ENCODE results near the gene DRP2. TPM values are rescaled to one million over a fixed set of nuclear protein-coding genes. Genes with fewer than 3 reads are reported as not detected.
A peak's percentile ranks its signal among the peaks of the same experiment; 100 is the strongest.
"Not testable (repeated sequence)": the region's sequence is repeated elsewhere in the genome, so short reads cannot be mapped to it uniquely, and the experiment has no call there.

DRP2 gene
- polyA plus RNA-seq, 3 donors from 2014 or later: 0.20 to 0.32 TPM; not detected in 1

DNA sequence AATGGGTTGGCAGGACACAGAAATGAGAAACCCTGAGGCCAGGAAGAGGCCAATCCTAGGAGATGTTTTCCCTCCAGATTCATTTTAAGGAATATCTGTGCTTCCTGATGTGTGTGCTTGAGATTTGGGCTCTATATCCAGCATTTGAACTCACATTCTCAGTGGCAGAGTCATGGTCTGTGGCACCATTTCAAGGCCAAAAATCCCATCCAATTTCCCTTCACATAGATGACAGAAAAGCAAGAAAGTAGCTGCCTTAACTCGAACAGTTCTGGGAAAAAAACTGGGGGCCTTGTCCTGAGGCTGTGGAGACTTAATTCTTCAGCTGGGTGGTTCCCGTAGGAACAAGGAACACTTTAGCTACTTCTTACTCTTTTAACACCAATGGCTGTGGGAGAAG, 44.2 kb downstream of the DRP2 start:
- Mint-ChIP-seq H3K4me3 (no peak overlapping the region), H3K27me3 (ENCODE audit: low read depth in 3 of 3) (peaks cover 2 to 6% (median 2%) of the 10 kb centered on the region in 3 donors), H3K27ac (no peak overlapping the region), H3K4me1 (peaks cover 2 to 15% of the 10 kb centered on the region in 2 donors), H3K36me3 (no peaks in the 10 kb centered on the region), H3K9me3 (no peaks in the 10 kb centered on the region)
- no peak for DNase-seq

DNA sequence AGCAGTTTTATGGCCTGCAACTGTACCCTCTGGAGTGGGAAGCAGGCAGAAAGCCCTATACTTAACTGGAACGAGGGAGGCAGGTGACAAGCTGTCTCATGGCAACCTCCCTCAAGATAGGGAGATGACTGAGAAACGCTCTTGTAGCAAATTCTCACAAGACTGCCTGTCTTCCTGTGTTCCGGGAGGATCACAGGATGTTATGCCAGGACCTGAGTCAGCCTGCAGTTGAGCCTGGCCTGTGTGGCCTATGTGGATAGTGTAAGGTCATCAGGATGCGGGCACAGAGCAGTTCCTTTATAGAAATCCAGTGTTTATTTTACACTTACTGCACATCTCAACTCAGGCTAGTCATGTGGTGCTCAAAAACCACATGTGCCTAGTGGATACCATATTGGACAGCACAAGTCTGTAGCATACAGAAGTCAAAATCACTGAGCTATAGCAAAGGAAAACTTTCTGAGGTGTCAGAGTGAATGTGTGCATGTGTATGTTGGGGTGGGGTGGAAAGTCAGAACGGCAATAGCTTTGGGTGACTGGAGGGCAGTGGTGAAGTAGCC, 46.4 kb downstream of the DRP2 start:
- no peak overlapping the region for H3K4me3 Mint-ChIP-seq
- peaks cover 0 to 10% of the 10 kb centered on the region in 2 donors for H3K4me1 Mint-ChIP-seq
- DNase-seq: no peak
- H3K27ac Mint-ChIP-seq: no peak overlapping the region
- H3K9me3 Mint-ChIP-seq: no peaks in the 10 kb centered on the region
- peaks cover 2 to 4% (median 2%) of the 10 kb centered on the region in 3 donors for H3K27me3 Mint-ChIP-seq (ENCODE audit: low read depth in 3 of 3)
- H3K36me3 Mint-ChIP-seq: no peaks in the 10 kb centered on the region

- H3K27ac Mint-ChIP-seq: no peak overlapping the region
- H3K4me3 Mint-ChIP-seq: no peak overlapping the region
- no peaks in the 10 kb centered on the region for H3K36me3 Mint-ChIP-seq
- peaks cover 0 to 2% (median 0%) of the 10 kb centered on the region in 3 donors for H3K27me3 Mint-ChIP-seq (ENCODE audit: low read depth in 3 of 3)
- DNase-seq: no peak
- no peaks in the 10 kb centered on the region for H3K4me1 Mint-ChIP-seq
- no peaks in the 10 kb centered on the region for H3K9me3 Mint-ChIP-seq
Observed at GRCh38 chrX:101274198-101274597, 54.6 kb downstream of the DRP2 start.

GRCh38 chrX:101276238-101276637, 56.7 kb downstream of the DRP2 start:
- peaks cover 0 to 2% (median 0%) of the 10 kb centered on the region in 3 donors for H3K27me3 Mint-ChIP-seq (ENCODE audit: low read depth in 3 of 3)
- no peak overlapping the region for H3K4me3 Mint-ChIP-seq
- no peaks in the 10 kb centered on the region for H3K9me3 Mint-ChIP-seq
- DNase-seq: no peak
- no peaks in the 10 kb centered on the region for H3K36me3 Mint-ChIP-seq
- no peak overlapping the region for H3K27ac Mint-ChIP-seq
- no peaks in the 10 kb centered on the region for H3K4me1 Mint-ChIP-seq

GRCh38 chrX:101287402-101287801, 67.8 kb downstream of the DRP2 start:
- Mint-ChIP-seq H3K4me1 (no peaks in the 10 kb centered on the region), H3K9me3 (no peaks in the 10 kb centered on the region), H3K27ac (no peak overlapping the region), H3K4me3 (no peak overlapping the region), H3K36me3 (no peaks in the 10 kb centered on the region), H3K27me3 (ENCODE audit: low read depth in 3 of 3) (peaks cover 0 to 6% (median 2%) of the 10 kb centered on the region in 3 donors)
- peak in 2 of 3 donors; percentile 14 to 17 for DNase-seq

DNA sequence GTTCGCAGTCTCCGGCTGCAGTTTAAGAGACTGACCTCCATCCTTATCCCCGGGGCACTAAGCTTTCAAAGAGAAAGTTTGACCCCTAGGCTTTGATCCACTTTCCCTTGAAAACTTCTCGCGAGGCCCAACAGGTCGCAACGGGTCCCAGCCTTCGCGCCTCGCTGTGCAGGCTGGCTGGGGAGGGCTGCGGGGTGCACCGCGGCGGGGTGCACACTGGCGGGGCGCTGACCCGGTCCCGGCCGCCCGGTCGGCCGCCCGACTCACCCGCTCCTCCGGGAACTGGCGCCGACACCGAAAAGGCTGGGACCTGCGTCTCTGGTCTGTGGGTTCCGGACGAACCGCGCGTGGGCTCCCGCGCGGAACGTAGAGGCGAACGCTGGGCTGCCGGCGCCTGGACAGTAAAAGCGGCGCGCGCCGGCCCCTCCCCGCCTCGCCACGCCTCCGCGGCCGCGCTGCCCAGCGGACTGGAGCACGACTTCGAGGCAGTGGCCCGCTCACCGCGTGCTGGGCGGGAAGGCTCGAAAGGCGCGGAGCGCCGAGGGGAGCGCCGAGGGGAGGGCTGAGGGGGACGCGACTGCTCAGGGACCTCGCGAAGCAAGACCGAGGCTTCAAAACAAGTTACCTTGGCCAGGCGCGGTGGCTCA, 71.5 kb downstream of the DRP2 start, which contains the start of gene TAF7L:
Gene TAF7L (minus strand): TSS at position 378 of the 647 bp plus-strand sequence. CDS start 3,791 bp downstream, outside the sequence.
- no peak within 1 kb of the TSS for H3K4me3 Mint-ChIP-seq
- H3K36me3 Mint-ChIP-seq: no peaks in the 10 kb centered on the region
- peaks cover 0 to 1% (median 0%) of the 10 kb centered on the region in 6 donors for H3K9me3 Mint-ChIP-seq
- H3K4me1 Mint-ChIP-seq: no peaks in the 10 kb centered on the region
- DNase-seq: no peak
- H3K27ac Mint-ChIP-seq: no peak within 1 kb of the TSS
- H3K27me3 Mint-ChIP-seq (ENCODE audit: low read depth in 3 of 3): peaks cover 0 to 4% (median 3%) of the 10 kb centered on the region in 3 donors

GRCh38 chrX:101295603-101296002, 76.0 kb downstream of the DRP2 start:
- not testable (repeated sequence) for H3K36me3 Mint-ChIP-seq; H3K27ac Mint-ChIP-seq; H3K9me3 Mint-ChIP-seq; H3K4me3 Mint-ChIP-seq; DNase-seq; H3K27me3 Mint-ChIP-seq (ENCODE audit: low read depth in 3 of 3); H3K4me1 Mint-ChIP-seq

GRCh38 chrX:101303790-101304189, 84.2 kb downstream of the DRP2 start:
- Mint-ChIP-seq H3K9me3 (no peaks in the 10 kb centered on the region), H3K27ac (no peak overlapping the region), H3K36me3 (no peaks in the 10 kb centered on the region), H3K27me3 (ENCODE audit: low read depth in 3 of 3) (peaks cover 0 to 4% (median 0%) of the 10 kb centered on the region in 3 donors), H3K4me1 (no peaks in the 10 kb centered on the region), H3K4me3 (no peak overlapping the region)
- no peak for DNase-seq

Other genes with a start within 250 kb of the DRP2 start
- gene TRMT2B, start 167.7 kb upstream of the DRP2 start, polyA plus RNA-seq: 10 to 100 TPM; 33.4 to 65.8 (median 36.3) TPM
- not detected for gene TMEM35A, start 140.9 kb upstream of the DRP2 start, polyA plus RNA-seq
- 1 to 10 TPM in 1 of 3 donors, under 1 TPM in 1, not detected in 1; 0.38 to 1.1 TPM for gene CENPI, start 121.6 kb upstream of the DRP2 start, polyA plus RNA-seq
- gene TAF7L, start 71.5 kb downstream of the DRP2 start, polyA plus RNA-seq: not detected
- gene TIMM8A, start 129.0 kb downstream of the DRP2 start, polyA plus RNA-seq: 10 to 100 TPM in 1 of 3 donors, 1 to 10 TPM in 2; 3.1 to 10.5 (median 6.4) TPM
- 1 to 10 TPM in 1 of 3 donors, under 1 TPM in 2; 0.36 to 3.4 (median 0.91) TPM for gene BTK, start 166.4 kb downstream of the DRP2 start, polyA plus RNA-seq
- 1,000 to 10,000 TPM in 1 of 3 donors, 100 to 1,000 TPM in 2; 753 to 1,251 (median 825) TPM for gene RPL36A, start 171.2 kb downstream of the DRP2 start, polyA plus RNA-seq
- 10 to 100 TPM; 19.3 to 23.6 (median 22.7) TPM for gene GLA, start 188.1 kb downstream of the DRP2 start, polyA plus RNA-seq
- gene HNRNPH2, start 188.4 kb downstream of the DRP2 start, polyA plus RNA-seq: 100 to 1,000 TPM in 2 of 3 donors, 10 to 100 TPM in 1; 80.6 to 188 (median 120) TPM